NOMO-1 treated with dmso at 0.1 percent for 144 hours (cell line): ENCODE results near the gene BEX5.
A peak's percentile ranks its signal among the peaks of the same experiment; 100 is the strongest.
"Not testable (repeated sequence)": the region's sequence is repeated elsewhere in the genome, so short reads cannot be mapped to it uniquely, and the experiment has no call there.

Experiments
- DNase-seq: peaks from one replicate; lab custom pipeline; 2025; ENCODE audit not compliant: unreplicated experiment; lab: John Stamatoyannopoulos, UW

Gene BEX5

GRCh38 chrX:102155806-102156179 is at the start of gene BEX5:
Gene BEX5 (minus strand): TSS chrX:102155977. CDS start chrX:102154265, 1,712 bp downstream.
- peak; percentile 37 for DNase-seq

GRCh38 chrX:102185967-102186720 is 30.4 kb upstream of the BEX5 start:
- no peak for DNase-seq

- DNase-seq: no peak
Observed at GRCh38 chrX:102154900-102155805, 624 bp downstream of the BEX5 start.

- no peak for DNase-seq
Observed at GRCh38 chrX:102154218-102154860, 1.4 kb downstream of the BEX5 start.

- DNase-seq: not testable (repeated sequence)
Observed at GRCh38 chrX:102142274-102142673, 13.5 kb downstream of the BEX5 start, which contains the start of gene TCEAL6. Gene TCEAL6 (minus strand): TSS chrX:102142481.

GRCh38 chrX:102141631-102142030 is 14.1 kb downstream of the BEX5 start:
- not testable (repeated sequence) for DNase-seq

- not testable (repeated sequence) for DNase-seq
Observed at GRCh38 chrX:102140876-102141275, 14.9 kb downstream of the BEX5 start.

GRCh38 chrX:102138064-102138463 is 17.7 kb downstream of the BEX5 start:
- DNase-seq: no peak

GRCh38 chrX:102129473-102129872 is 26.3 kb downstream of the BEX5 start:
- DNase-seq: no peak

GRCh38 chrX:102126863-102127262 is 28.9 kb downstream of the BEX5 start:
- DNase-seq: no peak

GRCh38 chrX:102126080-102126818 is 29.5 kb downstream of the BEX5 start:
- DNase-seq: not testable (repeated sequence)

GRCh38 chrX:102125436-102125835 is 30.3 kb downstream of the BEX5 start, which contains the start of gene TCEAL2:
Gene TCEAL2 (plus strand): TSS chrX:102125679. CDS start chrX:102126831, 1,152 bp downstream.
- DNase-seq: not testable (repeated sequence)

GRCh38 chrX:102125014-102125413 is 30.8 kb downstream of the BEX5 start:
- DNase-seq: not testable (repeated sequence)

- no peak for DNase-seq
Observed at GRCh38 chrX:102115748-102116147, 40.0 kb downstream of the BEX5 start.

GRCh38 chrX:102113367-102113766 is 42.4 kb downstream of the BEX5 start:
- no peak for DNase-seq
